IPS-20b (cell line): Measurements from ENCODE around the gene PPP2R5E.
"Not testable (repeated sequence)": the region's sequence is repeated elsewhere in the genome, so short reads cannot be mapped to it uniquely, and the experiment has no call there.

Experiments used
- H3K27ac ChIP-seq: one replicate; pipeline ENCODE4 v1.5.1; 2013; ENCODE audit warnings: low read length
- H3K27me3 ChIP-seq: 2 replicates; pipeline ENCODE4 v1.6.1; 2013; ENCODE audit warnings: mild to moderate bottlenecking, low read length, inconsistent platforms; ENCODE audit not compliant: insufficient read depth
- H3K36me3 ChIP-seq: 2 replicates; pipeline ENCODE4 v1.6.1; 2013; ENCODE audit warnings: low read depth, mild to moderate bottlenecking, inconsistent platforms, low read length, moderate library complexity; ENCODE audit not compliant: insufficient read depth
- H3K4me1 ChIP-seq: 2 replicates; pipeline ENCODE4 v1.6.1; 2013; ENCODE audit warnings: mild to moderate bottlenecking, control low read depth, inconsistent platforms, low read length, moderate library complexity; ENCODE audit not compliant: insufficient read depth
- H3K4me3 ChIP-seq: 2 replicates; pipeline ENCODE4 v1.5.1; 2013; ENCODE audit warnings: mild to moderate bottlenecking, low read length, inconsistent platforms
- H3K9ac ChIP-seq: 2 replicates; pipeline ENCODE4 v1.6.1; 2013; ENCODE audit warnings: low read depth, mild to moderate bottlenecking, inconsistent platforms, low read length, moderate library complexity
- H3K9me3 ChIP-seq: 2 replicates; pipeline ENCODE4 v1.6.1; 2013; ENCODE audit warnings: mild to moderate bottlenecking, low read depth, low read length, inconsistent platforms; ENCODE audit not compliant: insufficient read depth

Gene PPP2R5E

DNA sequence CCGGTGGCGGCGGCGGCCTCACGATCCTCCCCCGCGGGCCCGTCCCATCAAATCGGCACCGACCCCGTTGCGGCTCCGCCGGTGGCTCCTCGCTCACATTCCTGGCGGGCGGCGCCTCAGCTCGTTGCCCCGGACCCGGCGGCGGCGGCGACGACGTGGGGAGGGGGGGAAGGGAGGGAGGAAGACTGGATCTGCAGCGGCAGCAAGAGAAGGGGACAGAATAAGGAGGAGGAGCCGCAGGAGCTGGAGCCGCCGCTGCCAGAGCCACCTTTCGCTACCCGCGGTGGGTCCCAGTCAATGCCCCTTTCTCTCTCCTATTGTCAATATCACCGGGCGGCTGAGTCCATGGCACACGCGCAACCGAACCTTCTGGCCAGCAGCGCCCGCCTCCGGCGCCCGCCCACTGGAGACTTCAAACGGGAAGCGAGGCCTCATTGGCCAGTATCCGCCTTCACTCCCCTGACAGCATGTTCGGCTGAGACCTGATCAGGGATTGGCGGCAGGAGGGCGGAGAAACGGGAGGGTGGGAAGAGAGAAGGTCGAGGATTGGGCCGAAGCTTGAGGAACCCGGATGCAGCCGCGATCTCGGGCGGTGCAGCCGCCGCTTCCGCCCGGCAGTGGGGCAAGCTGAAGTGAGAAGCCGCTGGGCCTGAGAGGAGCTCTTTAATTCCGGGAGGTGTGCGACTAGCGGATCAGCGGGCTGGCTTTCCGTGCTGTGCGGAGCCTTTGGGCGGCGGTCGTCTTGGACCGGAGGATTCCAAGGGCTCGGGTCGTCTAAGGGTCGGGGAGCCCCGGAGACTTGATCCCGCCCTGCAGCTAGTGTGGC lies at the start of gene PPP2R5E:
PPP2R5E (minus strand) TSS at position 378 of the 826 bp plus-strand sequence. CDS start 3,692 bp downstream, outside the sequence.
- H3K9me3 ChIP-seq, result no peaks in the 10 kb centered on the region
- H3K4me3 ChIP-seq, result peak within 1 kb of the TSS; percentile 99
- H3K27ac ChIP-seq, result peak within 1 kb of the TSS; percentile 89
- peaks cover 18% of the 10 kb centered on the region for H3K36me3 ChIP-seq
- H3K4me1 ChIP-seq, result peaks cover 6% of the 10 kb centered on the region; the same call in 1 of the 2 replicates
- H3K27me3 ChIP-seq, result no peaks in the 10 kb centered on the region
- H3K9ac ChIP-seq, result peak within 1 kb of the TSS; percentile 93

DNA sequence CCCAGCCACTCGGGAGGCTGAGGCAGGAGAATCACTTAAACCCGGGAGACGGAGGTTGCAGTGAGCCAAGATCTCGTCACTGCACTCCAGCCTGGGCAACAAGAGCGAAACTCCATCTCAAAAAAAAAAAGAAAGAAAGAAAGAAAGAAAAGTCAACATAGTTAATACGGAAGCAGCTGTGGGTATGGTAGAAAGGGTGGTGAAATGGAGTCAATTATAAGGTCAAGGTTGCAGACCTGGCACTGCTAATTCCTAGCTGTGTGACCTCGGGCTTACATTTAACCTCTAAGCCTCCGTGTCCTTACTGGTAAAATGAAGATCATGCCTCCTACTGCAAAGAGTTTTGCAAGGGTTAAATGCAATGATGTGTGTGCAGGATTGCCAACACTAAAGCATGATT lies 39.9 kb upstream of the PPP2R5E start:
- H3K36me3 ChIP-seq, H3K4me1 ChIP-seq, H3K9ac ChIP-seq, H3K9me3 ChIP-seq, H3K4me3 ChIP-seq, H3K27me3 ChIP-seq, H3K27ac ChIP-seq: not testable (repeated sequence)

DNA sequence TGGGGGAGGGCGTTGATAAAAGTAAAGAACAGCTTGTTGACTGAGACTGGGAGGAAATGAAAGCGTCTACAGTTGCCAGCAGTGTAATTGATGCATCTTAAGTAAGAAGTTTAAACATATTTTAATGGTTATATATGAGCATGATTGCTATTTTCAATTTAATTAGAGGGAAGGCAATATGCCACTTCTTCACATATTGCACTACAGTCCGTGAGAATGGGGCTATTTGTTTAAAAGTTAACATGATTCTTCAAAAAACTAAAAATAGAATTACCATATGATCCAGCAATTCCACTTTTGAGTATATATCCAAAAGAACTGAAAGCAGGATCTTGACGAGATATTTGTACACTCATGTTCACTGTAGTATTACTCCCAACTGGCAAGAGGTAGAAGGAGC lies 38.3 kb upstream of the PPP2R5E start:
- Histone ChIP-seq H3K9me3 (no peaks in the 10 kb centered on the region), H3K4me1 (no peaks in the 10 kb centered on the region), H3K4me3 (no peak overlapping the region), H3K27me3 (no peaks in the 10 kb centered on the region), H3K9ac (no peak overlapping the region), H3K36me3 (no peaks in the 10 kb centered on the region), H3K27ac (no peak overlapping the region)

DNA sequence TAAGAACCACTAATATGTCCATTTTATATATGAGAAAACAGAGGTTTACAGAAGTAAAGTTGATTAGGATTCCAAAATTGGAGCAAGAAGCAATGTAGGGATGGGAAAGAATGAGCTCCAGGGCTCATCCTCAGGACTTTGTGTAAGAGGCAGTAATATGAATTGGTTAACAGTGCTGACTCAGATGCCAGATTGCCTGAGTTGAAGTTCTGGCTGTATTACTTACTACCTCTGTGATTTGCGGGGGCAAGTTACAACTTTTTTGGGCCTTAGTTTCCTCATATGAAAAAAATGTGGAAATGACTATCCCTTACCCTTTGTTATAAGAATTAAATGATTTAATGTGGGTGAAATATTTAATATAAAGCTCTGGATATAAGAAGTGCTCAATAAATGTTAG lies 35.1 kb upstream of the PPP2R5E start:
- H3K27ac ChIP-seq, result no peak overlapping the region
- no peaks in the 10 kb centered on the region for H3K27me3 ChIP-seq
- no peaks in the 10 kb centered on the region for H3K9me3 ChIP-seq
- no peak overlapping the region for H3K4me3 ChIP-seq
- H3K4me1 ChIP-seq, result no peaks in the 10 kb centered on the region
- no peaks in the 10 kb centered on the region for H3K36me3 ChIP-seq
- H3K9ac ChIP-seq, result no peak overlapping the region

DNA sequence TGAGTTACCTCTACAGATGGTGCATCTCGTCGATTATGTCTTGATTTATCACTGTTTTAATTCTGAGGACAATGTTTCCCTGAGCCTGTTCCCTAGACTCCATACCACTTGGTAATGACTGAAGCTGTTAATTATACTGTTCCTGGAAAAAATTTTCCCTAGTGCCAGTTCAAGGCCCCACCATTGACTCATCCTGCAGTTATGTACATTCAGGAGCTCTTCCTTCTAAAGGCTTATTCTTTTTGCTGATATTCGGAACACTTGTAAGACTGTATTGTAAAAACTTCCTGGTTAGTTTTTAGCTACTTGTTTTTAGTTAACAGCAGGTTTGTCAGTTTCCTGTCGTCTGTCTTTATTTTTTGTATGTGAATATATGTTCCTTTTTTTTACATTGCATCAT lies 30.4 kb upstream of the PPP2R5E start:
- H3K36me3 ChIP-seq, result no peaks in the 10 kb centered on the region

DNA sequence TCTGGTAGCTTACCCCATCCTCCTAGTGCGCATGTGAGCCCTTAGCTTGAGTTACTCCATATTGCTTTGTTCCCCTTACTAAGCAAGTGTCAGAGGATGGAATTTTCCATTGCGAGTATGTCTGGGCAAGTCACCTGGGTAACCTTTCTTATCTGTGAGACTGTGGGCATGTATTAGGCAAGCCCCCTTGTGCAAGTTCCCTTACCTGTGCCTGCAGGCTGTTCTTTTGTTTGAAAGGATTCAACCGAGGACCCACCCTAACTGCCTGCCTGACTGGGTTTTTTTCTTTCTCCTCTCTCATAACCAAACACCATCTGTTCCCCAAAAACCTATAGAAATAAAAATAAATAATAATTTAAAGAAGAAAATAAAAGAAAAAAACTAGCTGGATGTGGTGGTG lies 22.3 kb upstream of the PPP2R5E start:
- H3K27ac ChIP-seq, result no peak overlapping the region
- H3K9me3 ChIP-seq, result no peaks in the 10 kb centered on the region
- no peak overlapping the region for H3K9ac ChIP-seq
- no peaks in the 10 kb centered on the region for H3K36me3 ChIP-seq
- H3K4me3 ChIP-seq, result no peak overlapping the region
- no peaks in the 10 kb centered on the region for H3K4me1 ChIP-seq
- H3K27me3 ChIP-seq, result no peaks in the 10 kb centered on the region

More for the DNA sequence above, 30.4 kb upstream of the PPP2R5E start:
- H3K27me3 ChIP-seq, result no peaks in the 10 kb centered on the region
- no peak overlapping the region for H3K27ac ChIP-seq
- H3K4me1 ChIP-seq, result no peaks in the 10 kb centered on the region
- no peak overlapping the region for H3K9ac ChIP-seq
- H3K4me3 ChIP-seq, result no peak overlapping the region
- no peaks in the 10 kb centered on the region for H3K9me3 ChIP-seq

DNA sequence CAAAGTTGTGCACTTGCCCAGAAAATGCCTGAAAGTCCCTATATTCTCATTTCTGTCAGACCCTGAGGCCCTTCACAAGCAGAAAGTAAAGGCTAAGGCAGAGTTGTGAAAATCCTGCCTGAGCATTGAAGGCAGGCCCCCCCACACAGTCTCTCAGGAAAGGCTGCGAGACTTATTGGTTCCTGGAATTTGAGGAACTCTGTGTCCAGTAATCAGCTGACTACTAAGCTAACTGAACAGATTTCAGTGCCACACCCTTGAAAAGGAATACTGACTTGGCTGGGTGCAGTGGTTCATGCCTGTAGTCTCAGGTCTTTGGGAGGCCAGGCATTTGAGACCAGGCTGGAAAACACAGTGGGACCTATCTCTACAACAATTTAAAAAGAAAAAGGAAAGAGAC lies 21.1 kb upstream of the PPP2R5E start:
- H3K4me1 ChIP-seq, result no peaks in the 10 kb centered on the region
- no peak overlapping the region for H3K27ac ChIP-seq
- H3K9me3 ChIP-seq, result no peaks in the 10 kb centered on the region
- H3K4me3 ChIP-seq, result no peak overlapping the region
- H3K36me3 ChIP-seq, result no peaks in the 10 kb centered on the region
- H3K27me3 ChIP-seq, result no peaks in the 10 kb centered on the region
- H3K9ac ChIP-seq, result no peak overlapping the region

DNA sequence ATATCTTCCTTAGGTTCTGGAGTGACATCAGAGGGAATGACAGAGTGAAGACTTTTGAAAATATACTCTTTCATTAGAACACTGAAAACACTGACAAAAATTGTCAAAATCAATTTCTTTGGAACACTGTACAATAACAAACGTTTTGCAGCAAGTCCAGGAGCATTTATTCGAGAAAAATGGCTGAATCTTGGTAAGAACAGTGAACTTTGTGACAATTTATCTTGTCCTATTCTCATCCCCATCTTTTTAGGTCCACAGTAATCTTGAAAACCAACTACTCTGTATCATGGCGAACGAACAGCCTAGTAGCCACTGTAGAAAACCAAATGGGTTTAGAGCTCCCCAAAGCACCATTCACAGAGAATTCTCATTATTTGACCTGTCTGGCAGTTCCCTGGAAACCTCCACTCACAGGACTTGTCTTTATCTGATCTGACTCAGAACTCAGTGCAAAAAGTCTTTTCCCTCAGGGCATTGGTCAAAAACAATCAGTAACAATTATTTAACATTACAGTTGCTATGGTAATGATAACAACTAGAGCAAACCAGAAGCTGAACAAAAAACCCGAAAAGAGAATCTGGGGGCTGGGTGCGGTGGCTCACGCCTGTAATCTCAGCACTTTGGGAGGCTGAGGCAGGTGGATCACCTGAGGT lies 20.3 kb upstream of the PPP2R5E start:
- Histone ChIP-seq H3K36me3 (no peaks in the 10 kb centered on the region), H3K4me1 (no peaks in the 10 kb centered on the region), H3K4me3 (no peak overlapping the region), H3K9ac (no peak overlapping the region), H3K27ac (no peak overlapping the region), H3K27me3 (no peaks in the 10 kb centered on the region), H3K9me3 (no peaks in the 10 kb centered on the region)

DNA sequence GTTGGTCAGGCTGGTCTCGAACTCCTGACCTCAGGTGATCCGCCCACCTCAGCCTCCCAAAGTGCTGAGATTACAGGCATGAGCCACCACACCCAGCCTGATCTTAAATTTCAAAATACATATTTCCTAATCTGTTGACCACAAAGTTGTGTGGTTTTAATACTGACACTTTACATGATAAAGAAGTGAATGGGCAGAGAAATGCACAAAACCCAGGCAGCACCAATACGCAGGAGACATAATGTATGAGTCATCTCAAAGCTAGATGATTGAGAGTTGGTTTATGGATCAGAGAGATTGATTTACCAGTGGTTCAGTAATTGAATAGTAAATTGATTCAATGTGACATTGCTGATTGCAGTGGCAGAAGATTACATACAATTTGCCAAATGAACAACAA lies 19.2 kb upstream of the PPP2R5E start:
- H3K9ac ChIP-seq, result no peak overlapping the region
- no peaks in the 10 kb centered on the region for H3K9me3 ChIP-seq
- no peaks in the 10 kb centered on the region for H3K4me1 ChIP-seq
- H3K27ac ChIP-seq, result no peak overlapping the region
- no peaks in the 10 kb centered on the region for H3K27me3 ChIP-seq
- H3K36me3 ChIP-seq, result no peaks in the 10 kb centered on the region
- H3K4me3 ChIP-seq, result no peak overlapping the region

DNA sequence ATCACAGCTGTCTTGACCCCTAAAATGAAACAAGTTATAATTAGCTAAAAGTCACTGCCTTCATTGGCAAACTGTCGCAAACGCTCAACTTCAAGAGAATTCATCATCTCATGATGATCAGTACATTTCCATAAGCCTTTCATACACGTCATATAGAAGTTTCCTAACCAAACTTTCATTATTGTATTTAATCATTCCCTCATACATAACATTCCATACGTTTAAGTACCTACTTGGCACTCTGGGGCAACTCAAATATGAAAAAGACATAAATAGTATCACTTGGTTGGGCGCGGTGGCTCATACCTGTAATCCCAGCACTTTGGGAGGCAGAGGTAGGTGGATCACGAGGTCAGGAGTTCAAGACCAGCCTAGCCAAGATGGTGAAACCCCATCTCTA lies 12.4 kb upstream of the PPP2R5E start:
- no peak overlapping the region for H3K27ac ChIP-seq

DNA sequence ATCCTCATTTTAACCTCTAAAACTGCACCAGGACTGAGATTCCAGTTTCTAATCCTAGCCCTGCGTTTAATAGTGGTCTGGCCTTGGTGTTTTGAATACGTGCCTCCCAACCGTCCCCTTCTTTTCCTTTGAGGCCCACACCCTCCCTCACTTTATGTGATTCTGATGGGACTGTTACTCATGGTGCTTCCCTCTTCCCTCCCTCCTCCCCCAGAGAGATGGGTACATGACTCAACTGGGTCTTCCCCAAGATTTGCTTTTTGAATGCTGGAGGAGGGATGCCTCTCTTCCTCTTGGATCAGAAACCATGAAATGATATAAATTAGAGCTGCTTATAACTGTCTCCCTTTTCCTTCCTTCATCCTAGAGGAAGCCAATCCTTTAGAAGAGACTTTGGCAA lies 8.2 kb upstream of the PPP2R5E start:
- Histone ChIP-seq H3K9ac (no peak overlapping the region), H3K27me3 (no peaks in the 10 kb centered on the region), H3K4me3 (no peak overlapping the region), H3K9me3 (no peaks in the 10 kb centered on the region), H3K4me1 (no peaks in the 10 kb centered on the region), H3K27ac (no peak overlapping the region), H3K36me3 (no peaks in the 10 kb centered on the region)

More for the DNA sequence above, 12.4 kb upstream of the PPP2R5E start:
- H3K4me1 ChIP-seq, result no peaks in the 10 kb centered on the region
- no peaks in the 10 kb centered on the region for H3K27me3 ChIP-seq
- H3K36me3 ChIP-seq, result no peaks in the 10 kb centered on the region
- H3K4me3 ChIP-seq, result no peak overlapping the region
- no peaks in the 10 kb centered on the region for H3K9me3 ChIP-seq
- H3K9ac ChIP-seq, result no peak overlapping the region

DNA sequence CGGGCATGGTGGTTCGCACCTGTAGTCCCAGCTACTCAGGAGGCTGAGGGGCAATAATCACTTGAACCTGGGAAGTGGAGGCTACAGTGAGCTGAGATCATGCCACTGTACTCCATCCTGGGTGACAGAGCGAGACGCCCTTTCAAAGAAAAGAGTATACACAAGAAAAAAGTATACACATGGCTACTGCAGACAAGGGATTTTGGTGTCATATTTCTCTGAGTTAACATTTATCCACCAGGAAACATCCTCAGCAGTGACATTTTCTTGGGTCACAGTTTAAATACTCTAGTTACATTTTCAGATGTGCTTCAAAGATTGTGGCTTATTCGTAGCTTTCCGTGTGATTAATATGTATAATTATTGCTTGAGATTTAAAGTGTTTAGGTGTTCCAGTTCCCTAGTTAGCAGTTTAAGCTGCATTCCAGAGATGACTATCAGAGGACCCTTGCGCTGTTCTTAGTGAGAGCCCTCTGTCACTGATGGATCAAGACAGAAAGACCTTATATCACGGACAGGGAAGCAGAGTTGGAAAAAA lies 4.7 kb upstream of the PPP2R5E start:
- H3K9ac ChIP-seq, result no peak overlapping the region
- no peak overlapping the region for H3K27ac ChIP-seq
- H3K9me3 ChIP-seq, result no peaks in the 10 kb centered on the region
- H3K4me3 ChIP-seq, result no peak overlapping the region
- H3K36me3 ChIP-seq, result no peaks in the 10 kb centered on the region
- no peaks in the 10 kb centered on the region for H3K4me1 ChIP-seq
- no peaks in the 10 kb centered on the region for H3K27me3 ChIP-seq
